ENCODE data around the gene WNK3. TPM values are rescaled to one million over a fixed set of nuclear protein-coding genes. Genes with fewer than 3 reads are reported as not detected.
"Not testable (repeated sequence)": the region's sequence is repeated elsewhere in the genome, so short reads cannot be mapped to it uniquely, and the experiment has no call there.

The WNK3 gene
- total RNA-seq, 1 donor from 2014 or later: 1.8 TPM

GRCh38 chrX:54358424-54359211 is 772 bp upstream of the WNK3 start:
- DNase-seq: peak; percentile 75
- H3K9me3 ChIP-seq: no peaks in the 10 kb centered on the region
- H3K4me3 ChIP-seq: peak overlapping the region; percentile 53
- no peaks in the 10 kb centered on the region for H3K27me3 ChIP-seq
- no peaks in the 10 kb centered on the region for H3K36me3 ChIP-seq
- ATAC-seq: peak; percentile 65
- no peaks in the 10 kb centered on the region for H3K4me1 ChIP-seq
- peak overlapping the region; percentile 47 for H3K27ac ChIP-seq
- TF ChIP-seq CTCF (IDR thresholded peaks at IDR 0.05): no peak
- intact Hi-C loops (cut with DNase I): no loop called here

- Histone ChIP-seq H3K9me3 (no peaks in the 10 kb centered on the region), H3K4me3 (no peak overlapping the region), H3K4me1 (no peaks in the 10 kb centered on the region), H3K27me3 (no peaks in the 10 kb centered on the region), H3K27ac (no peak overlapping the region), H3K36me3 (no peaks in the 10 kb centered on the region)
- intact Hi-C loops (cut with DNase I): no loop called here
- ATAC-seq: no peak
- DNase-seq: no peak
- TF ChIP-seq CTCF (IDR thresholded peaks at IDR 0.05): no peak
These were observed 5.2 kb downstream of the WNK3 start for GRCh38 chrX:54352677-54353076.

GRCh38 chrX:54337383-54337782 is 20.5 kb downstream of the WNK3 start:
- intact Hi-C loops (cut with DNase I); H3K9me3 ChIP-seq; DNase-seq; H3K27me3 ChIP-seq; H3K36me3 ChIP-seq; H3K4me3 ChIP-seq; H3K27ac ChIP-seq; ATAC-seq; H3K4me1 ChIP-seq: not testable (repeated sequence)

GRCh38 chrX:54325077-54325476 is 32.8 kb downstream of the WNK3 start:
- no peaks in the 10 kb centered on the region for H3K4me1 ChIP-seq
- no peak overlapping the region for H3K27ac ChIP-seq
- ATAC-seq (peak; percentile 57), DNase-seq (no peak)
- H3K27me3 ChIP-seq: no peaks in the 10 kb centered on the region
- no peaks in the 10 kb centered on the region for H3K9me3 ChIP-seq
- intact Hi-C loops (cut with DNase I): no loop called here
- no peaks in the 10 kb centered on the region for H3K36me3 ChIP-seq
- TF ChIP-seq CTCF (IDR thresholded peaks at IDR 0.05): no peak
- H3K4me3 ChIP-seq: no peak overlapping the region

GRCh38 chrX:54320067-54320466 is 37.8 kb downstream of the WNK3 start:
- DNase-seq: no peak
- H3K4me1 ChIP-seq: no peaks in the 10 kb centered on the region
- no peaks in the 10 kb centered on the region for H3K27me3 ChIP-seq
- ATAC-seq: no peak
- H3K27ac ChIP-seq: no peak overlapping the region
- no peaks in the 10 kb centered on the region for H3K36me3 ChIP-seq
- no peak for TF ChIP-seq CTCF (IDR thresholded peaks at IDR 0.05)
- H3K9me3 ChIP-seq: no peaks in the 10 kb centered on the region
- no peak overlapping the region for H3K4me3 ChIP-seq
- intact Hi-C loops (cut with DNase I): no loop called here

GRCh38 chrX:54306379-54306778 is 51.5 kb downstream of the WNK3 start:
- H3K4me1 ChIP-seq: no peaks in the 10 kb centered on the region
- no peak overlapping the region for H3K4me3 ChIP-seq
- no peak for TF ChIP-seq CTCF (IDR thresholded peaks at IDR 0.05)
- intact Hi-C loops (cut with DNase I): no loop called here
- ATAC-seq: no peak
- no peaks in the 10 kb centered on the region for H3K27me3 ChIP-seq
- no peaks in the 10 kb centered on the region for H3K36me3 ChIP-seq
- no peaks in the 10 kb centered on the region for H3K9me3 ChIP-seq
- DNase-seq: no peak
- no peak overlapping the region for H3K27ac ChIP-seq
